GM06990 (cell line): ENCODE data around the gene LMAN1.

Experiments used
- DNase-seq: peaks from one replicate; pipeline ENCODE4 v3.0.0-alpha.2; 2011; ENCODE audit not compliant: insufficient read length; ENCODE audit errors: extremely low read depth
- H3K27me3 ChIP-seq: replicated peaks from 2 replicates; pipeline ENCODE4 v1.6.0; 2011; ENCODE audit warnings: low read length; ENCODE audit not compliant: control insufficient read depth, insufficient read depth
- H3K36me3 ChIP-seq: 2 replicates; pipeline ENCODE4 v1.5.1; 2011; ENCODE audit warnings: low read length; ENCODE audit not compliant: control insufficient read depth, insufficient read depth
- H3K4me3 ChIP-seq: replicated peaks from 2 replicates; pipeline ENCODE4 v1.5.1; 2011; ENCODE audit warnings: low read depth, mild to moderate bottlenecking, control low read depth, low read length
- CTCF ChIP-seq: IDR thresholded peaks from 2 replicates; pipeline ENCODE4 v1.5.1; 2011; ENCODE audit warnings: low read length, control low read depth, mild to moderate bottlenecking, inconsistent platforms; ENCODE audit not compliant: insufficient read depth, poor library complexity, severe bottlenecking

LMAN1 gene

GRCh38 chr18:59382383-59382782, 23.3 kb upstream of the LMAN1 start:
- no peak overlapping the region for H3K4me3 ChIP-seq
- H3K36me3 ChIP-seq, result no peaks in the 10 kb centered on the region
- no peak for DNase-seq
- H3K27me3 ChIP-seq, result no peaks in the 10 kb centered on the region
- no peak for TF ChIP-seq CTCF

- Histone ChIP-seq H3K4me3 (no peak overlapping the region), H3K36me3 (no peaks in the 10 kb centered on the region), H3K27me3 (no peaks in the 10 kb centered on the region)
- TF ChIP-seq CTCF, result no peak
- DNase-seq, result no peak
Measured at GRCh38 chr18:59381949-59382348, 22.9 kb upstream of the LMAN1 start.

- Histone ChIP-seq H3K36me3 (no peaks in the 10 kb centered on the region), H3K27me3 (no peaks in the 10 kb centered on the region), H3K4me3 (no peak overlapping the region)
- no peak for TF ChIP-seq CTCF
- DNase-seq, result no peak
Measured at GRCh38 chr18:59380706-59381105, 21.6 kb upstream of the LMAN1 start.

DNA sequence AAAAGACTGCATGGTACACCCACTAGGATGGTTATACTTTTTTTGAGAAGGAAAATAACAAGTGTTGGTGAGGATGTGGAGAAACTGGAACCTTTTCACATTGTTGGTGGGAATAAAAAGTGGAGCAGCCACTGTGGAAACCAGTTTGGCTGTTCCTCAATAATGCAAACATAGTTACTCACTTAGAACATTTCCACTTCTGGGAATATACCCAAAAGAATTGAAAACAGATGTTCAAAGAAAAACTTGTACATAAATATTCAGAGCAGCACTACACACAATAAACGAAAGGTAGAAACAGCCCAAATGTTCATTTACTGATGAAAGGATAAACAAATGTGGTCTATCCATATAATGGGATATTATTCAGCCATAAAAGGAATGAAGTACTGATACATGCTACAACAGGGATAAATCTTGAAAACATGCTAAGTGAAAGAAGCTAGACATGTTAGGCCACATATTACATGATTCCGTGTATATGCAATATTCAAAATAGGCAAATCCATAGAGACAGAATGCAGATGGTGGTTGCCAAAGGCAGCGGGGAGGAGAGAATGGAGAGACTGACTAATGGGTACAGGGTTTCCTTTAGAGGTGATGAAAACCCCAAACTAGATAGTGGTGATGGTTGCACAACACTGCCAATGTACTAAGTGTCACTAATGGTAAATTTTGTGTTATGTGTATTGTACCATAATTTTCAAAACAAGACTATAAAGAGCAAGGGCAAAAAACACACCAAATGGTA, 20.9 kb upstream of the LMAN1 start:
- Histone ChIP-seq H3K4me3 (no peak overlapping the region), H3K27me3 (no peaks in the 10 kb centered on the region), H3K36me3 (no peaks in the 10 kb centered on the region)
- TF ChIP-seq CTCF, result no peak
- DNase-seq, result no peak

DNA sequence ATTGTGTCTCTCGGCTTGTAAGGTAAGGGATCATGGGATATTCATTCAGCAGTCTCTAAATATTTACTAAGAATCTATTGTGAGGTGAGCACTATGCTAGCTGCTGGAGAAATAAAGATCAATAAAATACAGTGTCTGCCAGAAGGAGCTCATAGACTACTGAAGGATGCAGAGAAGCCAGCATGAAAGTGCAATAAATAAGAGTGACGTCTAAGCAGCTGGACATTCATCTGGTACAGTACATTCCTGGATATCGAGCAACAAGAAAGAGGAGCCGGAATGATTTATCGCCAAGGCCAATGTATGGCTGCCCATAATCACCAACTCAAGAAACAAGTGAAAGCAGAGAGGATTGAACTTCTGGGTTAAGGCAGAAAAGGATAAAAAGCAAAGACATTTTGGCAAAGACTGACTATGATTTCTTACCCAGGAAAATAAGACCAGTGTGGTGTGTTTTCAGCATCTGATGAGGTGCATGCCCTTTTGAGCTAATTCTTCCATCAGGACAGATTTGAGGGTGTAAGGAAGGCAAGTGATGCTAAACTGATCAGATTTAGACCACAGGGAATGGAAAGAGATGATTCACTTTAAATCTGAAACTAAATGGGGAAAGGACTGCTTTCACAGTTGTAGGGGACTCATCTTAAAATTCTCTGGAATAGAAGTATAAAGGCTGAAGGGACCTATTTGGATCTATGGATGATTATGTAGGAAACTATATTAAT, 18.7 kb upstream of the LMAN1 start:
- H3K36me3 ChIP-seq, result no peaks in the 10 kb centered on the region
- no peak for TF ChIP-seq CTCF
- no peak for DNase-seq
- H3K27me3 ChIP-seq, result no peaks in the 10 kb centered on the region
- no peak overlapping the region for H3K4me3 ChIP-seq
